ENCODE measurements around the gene ERC2.

ERC2 gene

GRCh38 chr3:55804170-55805095, 663.8 kb downstream of the ERC2 start:
- DNase-seq = no peak

GRCh38 chr3:55802816-55803215, 665.5 kb downstream of the ERC2 start:
- DNase-seq = no peak

GRCh38 chr3:55801676-55802075, 666.6 kb downstream of the ERC2 start:
- DNase-seq = no peak

GRCh38 chr3:55801068-55801467, 667.2 kb downstream of the ERC2 start:
- no peak for DNase-seq

GRCh38 chr3:55797775-55798174, 670.5 kb downstream of the ERC2 start:
- no peak for DNase-seq

GRCh38 chr3:55797084-55797483, 671.2 kb downstream of the ERC2 start:
- DNase-seq = no peak

GRCh38 chr3:55796533-55796932, 671.7 kb downstream of the ERC2 start:
- DNase-seq = no peak

- no peak for DNase-seq
Observed at GRCh38 chr3:55795746-55796145, 672.5 kb downstream of the ERC2 start.

GRCh38 chr3:55795296-55795695, 673.0 kb downstream of the ERC2 start:
- DNase-seq = no peak

GRCh38 chr3:55792742-55793141, 675.5 kb downstream of the ERC2 start:
- DNase-seq = no peak

GRCh38 chr3:55792009-55792408, 676.3 kb downstream of the ERC2 start:
- no peak for DNase-seq

- no peak for DNase-seq
Observed at GRCh38 chr3:55790596-55791350, 677.5 kb downstream of the ERC2 start.

- DNase-seq = no peak
Observed at GRCh38 chr3:55789516-55789915, 678.8 kb downstream of the ERC2 start.

GRCh38 chr3:55782807-55783206, 685.5 kb downstream of the ERC2 start:
- DNase-seq = no peak

- DNase-seq = no peak
Observed at GRCh38 chr3:55782351-55782750, 685.9 kb downstream of the ERC2 start.

- no peak for DNase-seq
Observed at GRCh38 chr3:55780913-55781312, 687.4 kb downstream of the ERC2 start.

GRCh38 chr3:55779543-55779942, 688.7 kb downstream of the ERC2 start:
- no peak for DNase-seq

GRCh38 chr3:55775366-55776154, 692.7 kb downstream of the ERC2 start:
- no peak for DNase-seq

- no peak for DNase-seq
Observed at GRCh38 chr3:55774856-55775255, 693.4 kb downstream of the ERC2 start.

GRCh38 chr3:55771503-55771902, 696.8 kb downstream of the ERC2 start:
- DNase-seq = no peak

GRCh38 chr3:55770077-55770476, 698.2 kb downstream of the ERC2 start:
- no peak for DNase-seq

GRCh38 chr3:55766753-55767152, 701.5 kb downstream of the ERC2 start:
- no peak for DNase-seq
